Sigmoid colon (tissue), 4 donors: Measurements from ENCODE around the gene SHISA6.

ENCODE experiments used
- POLR2A ChIP-seq, 2 donors: fragments of 450-650 bp; IDR thresholded peaks; one replicate each; pipeline ENCODE4 v1.6.1; 2016; ENCODE audit warnings: antibody characterized with exemption in 2 of 2, mild to moderate bottlenecking in 2 of 2, moderate library complexity in 2 of 2
- POLR2AphosphoS5 ChIP-seq, 4 donors: sonication (generic); formaldehyde crosslinking; IDR thresholded peaks; one replicate each; pipeline ENCODE4 v1.6.1; 2017; ENCODE audit warnings: antibody characterized with exemption in 4 of 4
- TF ChIP-seq, protein P1 (sequence below), 4 experiments: fragments of 450-650 bp in 3 of 4; fragments of 200-600 bp in 1 of 4; IDR thresholded peaks; one replicate each; pipeline ENCODE4 v1.5.1; 2016 to 2019; ENCODE audit warnings: antibody characterized with exemption in 4 of 4, mild to moderate bottlenecking in 3 of 4, moderate library complexity in 2 of 4

- TF ChIP-seq, protein P1, sequence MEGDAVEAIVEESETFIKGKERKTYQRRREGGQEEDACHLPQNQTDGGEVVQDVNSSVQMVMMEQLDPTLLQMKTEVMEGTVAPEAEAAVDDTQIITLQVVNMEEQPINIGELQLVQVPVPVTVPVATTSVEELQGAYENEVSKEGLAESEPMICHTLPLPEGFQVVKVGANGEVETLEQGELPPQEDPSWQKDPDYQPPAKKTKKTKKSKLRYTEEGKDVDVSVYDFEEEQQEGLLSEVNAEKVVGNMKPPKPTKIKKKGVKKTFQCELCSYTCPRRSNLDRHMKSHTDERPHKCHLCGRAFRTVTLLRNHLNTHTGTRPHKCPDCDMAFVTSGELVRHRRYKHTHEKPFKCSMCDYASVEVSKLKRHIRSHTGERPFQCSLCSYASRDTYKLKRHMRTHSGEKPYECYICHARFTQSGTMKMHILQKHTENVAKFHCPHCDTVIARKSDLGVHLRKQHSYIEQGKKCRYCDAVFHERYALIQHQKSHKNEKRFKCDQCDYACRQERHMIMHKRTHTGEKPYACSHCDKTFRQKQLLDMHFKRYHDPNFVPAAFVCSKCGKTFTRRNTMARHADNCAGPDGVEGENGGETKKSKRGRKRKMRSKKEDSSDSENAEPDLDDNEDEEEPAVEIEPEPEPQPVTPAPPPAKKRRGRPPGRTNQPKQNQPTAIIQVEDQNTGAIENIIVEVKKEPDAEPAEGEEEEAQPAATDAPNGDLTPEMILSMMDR (IDR thresholded peaks at IDR 0.05), result no peak
- TF ChIP-seq POLR2A (IDR thresholded peaks at IDR 0.05) (no peak), POLR2AphosphoS5 (IDR thresholded peaks at IDR 0.05) (no peak)
These were observed 52.5 kb downstream of the SHISA6 start for GRCh38 chr17:11293480-11293879.
